HG02610 (cell line): ENCODE measurements around the gene NOTCH1.

Experiments used
- ATAC-seq: cut with Tn5 transposase; IDR thresholded peaks from one replicate; pipeline ENCODE4 v1.9.1; 2021; ENCODE audit warnings: mild to moderate bottlenecking, moderate library complexity; ENCODE audit not compliant: unreplicated experiment

Gene NOTCH1

DNA sequence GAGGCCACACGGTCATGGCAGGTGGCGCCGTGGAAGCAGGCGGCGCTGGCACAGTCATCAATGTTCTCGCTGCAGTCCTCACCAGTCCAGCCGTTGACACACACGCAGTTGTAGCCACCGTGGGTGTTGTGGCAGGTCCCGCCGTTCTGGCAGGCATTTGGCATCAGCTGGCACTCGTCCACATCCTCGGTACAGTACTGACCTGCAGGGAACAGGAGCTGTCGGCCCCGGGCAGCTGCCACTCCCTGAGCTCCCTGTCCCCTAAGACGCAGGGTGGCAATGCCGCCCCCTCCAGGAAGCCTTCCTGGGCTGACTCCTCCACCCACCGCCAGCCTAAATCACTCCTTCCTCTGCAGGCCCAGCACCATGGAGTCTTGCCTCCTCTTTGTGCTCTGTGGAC lies 27.2 kb downstream of the NOTCH1 start:
- no peak for ATAC-seq

DNA sequence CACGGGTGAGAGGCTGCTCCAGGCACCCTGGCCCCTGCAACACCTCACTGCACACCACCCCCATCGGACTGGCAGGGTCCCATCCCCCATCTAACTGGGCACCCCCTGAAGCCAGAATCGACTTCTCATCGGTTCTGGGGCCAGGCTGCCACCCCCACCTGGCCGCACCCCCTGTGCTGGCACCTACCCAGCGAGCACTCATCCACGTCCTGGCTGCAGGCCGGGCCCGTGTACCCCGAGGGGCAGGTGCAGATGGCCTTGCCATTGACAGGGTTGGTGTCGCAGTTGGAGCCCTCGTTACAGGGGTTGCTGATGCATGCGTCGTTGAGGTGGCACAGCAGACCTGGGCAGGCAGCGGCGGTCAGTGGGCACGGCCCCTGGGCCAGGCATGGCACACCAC lies 27.9 kb downstream of the NOTCH1 start:
- no peak for ATAC-seq

DNA sequence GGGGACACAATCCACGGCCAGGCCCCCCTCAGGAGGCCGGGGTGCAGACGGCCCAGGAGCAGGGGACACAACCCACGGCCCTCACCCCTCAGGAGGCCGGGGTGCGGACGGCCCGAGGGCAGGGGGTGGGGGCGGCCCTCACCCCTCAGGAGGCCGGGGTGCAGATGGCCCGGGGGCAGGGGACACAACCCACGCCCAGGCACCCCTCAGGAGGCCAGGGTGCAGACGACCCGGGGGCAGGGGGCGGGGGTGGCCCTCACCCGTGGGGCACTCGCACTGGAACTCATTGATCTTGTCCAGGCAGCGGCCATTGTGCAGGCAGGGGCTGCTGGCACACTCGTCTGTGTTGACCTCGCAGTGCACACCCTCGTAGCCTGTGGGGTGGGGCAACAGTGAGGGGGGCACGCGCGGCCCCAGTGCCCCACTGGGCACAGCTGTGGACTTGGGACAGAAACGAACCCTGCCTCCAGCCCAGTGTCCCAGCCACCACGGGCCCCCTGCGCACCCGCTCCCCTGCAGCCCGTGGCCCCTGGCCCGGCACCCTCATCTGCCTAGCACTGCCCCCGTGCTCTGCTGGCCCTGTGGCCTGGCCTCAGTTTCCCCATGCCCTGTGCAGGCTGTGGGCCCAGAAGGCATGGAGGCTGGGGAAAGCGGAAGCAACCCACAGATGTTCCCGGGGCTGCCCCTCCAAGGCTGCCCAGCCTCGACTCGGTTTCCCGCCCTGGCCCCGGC lies 28.7 kb downstream of the NOTCH1 start:
- no peak for ATAC-seq

DNA sequence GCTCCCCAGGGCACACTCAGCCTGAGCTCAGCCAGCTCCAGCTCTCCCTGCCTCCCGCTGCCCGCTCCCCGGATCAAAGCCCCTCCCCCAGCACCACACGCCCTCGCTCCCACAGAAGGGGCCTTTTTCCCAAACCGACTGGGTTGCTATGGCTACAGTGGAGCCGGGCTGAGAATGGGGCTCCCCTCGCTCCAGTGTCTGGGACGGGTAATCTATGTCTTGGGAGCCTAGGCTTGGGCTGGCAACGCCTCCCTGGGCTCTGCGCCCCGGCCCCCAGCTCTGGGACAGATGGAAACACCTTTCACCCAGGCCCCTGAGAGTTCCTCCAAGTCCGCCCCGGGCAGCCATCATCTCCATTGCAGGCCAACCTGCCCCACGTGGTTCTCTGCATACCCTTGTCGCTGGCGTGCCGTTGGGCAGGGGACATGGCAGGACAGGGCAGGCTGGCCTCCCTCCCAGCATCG lies 29.6 kb downstream of the NOTCH1 start:
- no peak for ATAC-seq

DNA sequence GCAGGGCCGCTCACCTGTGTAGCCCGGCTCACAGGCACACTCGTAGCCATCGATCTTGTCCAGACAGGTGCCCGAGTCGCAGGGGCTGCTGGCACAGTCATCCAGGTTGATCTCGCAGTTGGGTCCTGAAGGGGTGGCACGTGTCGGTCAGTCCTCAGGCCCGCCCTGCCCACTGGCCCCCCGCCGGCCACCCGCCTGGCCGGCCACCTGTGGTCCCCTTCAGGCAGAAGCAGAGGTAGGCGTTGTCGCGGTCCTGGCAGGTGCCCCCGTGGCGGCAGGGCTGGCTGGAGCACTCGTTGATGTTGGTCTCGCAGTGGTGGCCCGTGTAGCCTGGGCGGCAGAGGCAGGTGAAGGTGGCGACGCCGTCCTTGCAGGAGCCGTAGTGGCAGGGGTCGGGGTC lies 30.6 kb downstream of the NOTCH1 start:
- ATAC-seq, result no peak

DNA sequence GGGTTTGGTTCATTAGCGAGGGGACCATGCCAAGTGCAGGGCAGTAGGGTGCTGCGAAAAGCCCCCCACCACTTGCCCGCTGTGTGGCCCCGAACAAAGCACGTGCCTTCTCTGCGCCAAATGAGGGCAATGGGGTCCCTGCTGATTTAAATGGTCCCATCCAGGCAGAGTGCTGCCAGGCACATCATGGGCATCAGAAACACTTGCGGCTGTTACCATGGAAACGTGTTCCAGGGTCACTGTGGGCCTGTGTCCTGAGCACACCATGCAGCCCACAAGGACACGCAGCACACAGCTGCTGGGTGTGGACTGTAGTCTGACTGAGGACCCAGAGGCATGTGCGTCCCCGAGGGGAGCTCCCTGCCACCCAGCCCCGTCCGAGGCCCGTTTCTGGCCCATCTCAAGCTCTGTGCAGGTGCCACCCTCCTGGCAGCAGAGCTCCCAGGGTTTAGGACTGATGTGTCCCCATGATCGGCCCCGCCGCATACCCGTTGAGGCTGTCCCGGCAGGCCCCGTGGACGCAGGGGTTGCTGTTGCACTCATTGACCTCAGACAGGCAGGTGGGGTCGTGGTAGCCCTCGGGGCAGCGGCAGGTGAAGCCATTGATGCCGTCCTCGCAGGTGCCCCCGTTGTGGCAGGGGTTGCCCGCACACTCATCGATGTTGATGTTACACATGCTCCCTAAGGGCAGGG lies 31.7 kb downstream of the NOTCH1 start:
- ATAC-seq, result no peak

DNA sequence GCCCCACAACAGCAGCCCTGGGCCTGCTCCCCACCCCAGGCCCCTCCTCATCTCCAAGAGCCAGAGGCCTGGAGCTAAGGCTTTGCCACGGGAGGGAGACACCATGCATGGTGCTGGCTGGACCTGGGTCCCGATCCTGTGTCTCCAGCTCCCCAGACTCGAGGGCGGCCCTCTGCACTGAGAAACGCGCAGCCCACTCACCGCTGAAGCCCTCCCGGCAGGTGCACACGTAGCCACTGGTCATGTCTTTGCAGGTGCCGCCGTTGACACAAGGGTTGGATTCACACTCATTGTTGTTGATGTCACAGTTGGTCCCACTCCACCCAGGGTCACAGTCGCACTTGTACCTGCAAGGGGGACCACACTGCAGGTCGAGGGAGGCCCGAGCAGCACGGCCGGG lies 32.7 kb downstream of the NOTCH1 start:
- ATAC-seq, result no peak

DNA sequence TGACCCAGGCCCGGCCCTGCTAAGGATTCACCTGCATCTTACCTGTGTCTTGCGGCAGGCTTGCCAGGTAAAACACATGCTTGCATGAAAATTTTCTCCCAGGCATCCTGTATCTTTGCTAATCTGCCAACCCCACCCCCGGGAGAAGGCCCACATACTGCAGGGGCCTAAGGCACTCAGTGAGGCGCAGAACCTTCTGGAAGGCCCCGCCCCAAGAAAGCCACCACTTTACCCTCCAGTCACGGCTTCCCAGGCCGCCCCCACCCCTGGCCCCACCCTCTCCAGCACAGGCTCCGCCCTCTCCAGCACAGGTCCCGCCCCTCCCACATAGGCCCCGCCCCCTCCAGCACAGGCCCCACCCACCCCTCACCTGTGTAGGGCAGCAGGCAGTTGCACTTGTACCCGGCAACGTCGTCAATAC lies 33.2 kb downstream of the NOTCH1 start:
- no peak for ATAC-seq

DNA sequence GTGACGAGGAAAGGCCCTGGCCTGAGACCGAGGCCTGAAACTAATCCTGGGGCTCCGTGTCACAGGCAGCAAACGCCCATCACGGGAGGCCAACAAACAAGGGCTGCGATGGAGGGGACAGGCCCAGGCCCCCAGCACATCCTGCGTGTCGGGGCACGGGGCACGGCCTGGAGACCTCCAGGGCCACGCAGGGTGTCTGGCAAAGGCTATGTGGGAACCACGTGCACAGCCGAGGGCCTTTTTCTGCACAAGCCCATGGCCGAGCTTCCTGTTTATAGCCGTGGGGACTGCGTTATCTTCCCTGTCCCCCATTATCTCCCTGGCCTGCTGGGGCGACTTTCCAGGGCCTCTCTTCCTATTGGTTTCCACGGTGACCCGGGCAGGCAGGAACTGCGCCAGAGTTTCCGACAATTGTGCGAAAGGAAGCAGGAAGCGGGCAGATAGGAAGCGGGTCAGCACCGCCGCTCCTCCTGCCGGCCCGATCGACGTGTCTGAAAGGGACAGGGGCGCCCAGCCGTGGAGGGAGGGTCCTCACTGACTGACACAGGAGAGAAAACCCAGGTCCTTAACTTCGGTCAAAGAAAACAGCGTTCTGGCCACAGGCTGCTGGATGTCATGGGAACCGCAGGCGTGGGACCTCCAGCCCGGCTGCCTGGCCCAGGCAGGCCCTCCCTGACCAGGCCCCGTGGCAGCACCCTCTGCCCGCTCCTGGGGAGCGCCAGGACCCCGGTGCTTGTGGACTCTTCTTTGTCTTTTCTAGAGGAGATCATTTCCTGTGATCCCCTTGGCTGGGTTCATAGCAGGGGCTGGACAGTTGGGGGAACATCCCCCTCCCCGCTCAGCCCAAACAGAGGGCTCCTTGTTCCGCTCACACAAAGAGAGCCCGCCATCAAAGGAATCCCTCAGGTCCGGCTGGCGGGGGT lies 33.9 kb downstream of the NOTCH1 start:
- ATAC-seq, result no peak

DNA sequence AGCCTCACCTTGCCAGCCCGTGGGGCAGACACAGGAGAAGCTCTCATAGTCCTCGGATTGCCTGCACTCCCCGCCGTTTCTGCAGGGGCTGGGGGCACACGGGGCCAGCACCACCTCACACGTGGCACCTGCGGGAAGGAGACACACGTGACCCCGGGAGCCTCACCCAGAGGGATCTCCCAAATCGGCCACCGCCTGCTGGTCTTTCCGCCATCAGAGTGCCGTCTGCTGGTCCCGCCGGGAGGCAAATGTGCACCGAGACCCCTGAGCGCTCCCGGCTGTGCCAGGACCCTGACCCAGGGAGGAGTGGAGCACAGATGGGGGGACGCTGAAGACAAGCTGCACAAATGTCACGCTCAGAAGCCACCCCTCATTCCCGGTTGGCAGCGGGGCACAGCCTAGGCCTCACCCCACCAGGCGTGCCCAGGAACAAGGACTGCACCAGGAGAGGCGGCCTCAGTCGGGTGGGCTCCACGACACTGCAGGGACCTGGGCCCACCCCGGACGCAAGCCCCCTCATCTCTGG lies 34.6 kb downstream of the NOTCH1 start:
- ATAC-seq, result no peak

DNA sequence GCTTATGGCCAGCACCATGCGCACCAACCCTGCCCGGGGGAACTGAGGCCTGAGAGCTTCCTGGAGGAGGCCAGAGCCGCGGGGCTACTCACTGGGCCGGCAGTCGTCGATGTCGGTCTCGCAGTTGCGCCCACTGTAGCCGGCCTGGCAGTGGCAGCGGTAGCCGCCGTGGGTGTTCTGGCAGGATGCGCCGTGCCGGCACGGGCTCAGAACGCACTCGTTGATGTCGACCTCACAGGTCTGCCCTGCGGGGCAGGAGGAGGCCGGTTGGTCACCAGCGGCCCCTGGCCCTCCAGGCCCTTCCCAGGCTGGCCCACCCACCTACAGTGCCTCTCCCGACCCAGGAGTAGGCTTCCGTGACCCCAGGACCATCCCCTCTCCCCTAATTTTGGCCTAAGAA lies 35.3 kb downstream of the NOTCH1 start:
- no peak for ATAC-seq

DNA sequence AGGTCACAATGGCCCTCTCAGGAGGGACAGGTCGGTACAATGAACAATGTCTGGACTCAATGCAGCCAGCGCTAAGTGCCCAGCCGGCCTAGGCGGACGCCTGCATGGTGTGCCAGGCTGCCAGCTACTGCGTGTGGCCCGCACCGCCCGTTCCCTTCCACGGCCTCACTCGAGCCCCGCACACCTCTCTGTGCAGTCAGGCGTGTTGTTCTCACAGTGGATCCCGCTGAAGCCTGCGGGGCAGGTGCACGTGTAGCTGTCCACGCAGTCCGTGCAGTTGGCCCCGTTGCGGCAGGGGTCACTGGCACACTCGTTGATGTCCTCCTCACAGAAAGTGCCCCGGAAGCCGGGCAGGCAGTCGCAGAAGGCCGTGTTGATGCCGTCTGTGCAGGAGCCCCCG lies 36.3 kb downstream of the NOTCH1 start:
- no peak for ATAC-seq

DNA sequence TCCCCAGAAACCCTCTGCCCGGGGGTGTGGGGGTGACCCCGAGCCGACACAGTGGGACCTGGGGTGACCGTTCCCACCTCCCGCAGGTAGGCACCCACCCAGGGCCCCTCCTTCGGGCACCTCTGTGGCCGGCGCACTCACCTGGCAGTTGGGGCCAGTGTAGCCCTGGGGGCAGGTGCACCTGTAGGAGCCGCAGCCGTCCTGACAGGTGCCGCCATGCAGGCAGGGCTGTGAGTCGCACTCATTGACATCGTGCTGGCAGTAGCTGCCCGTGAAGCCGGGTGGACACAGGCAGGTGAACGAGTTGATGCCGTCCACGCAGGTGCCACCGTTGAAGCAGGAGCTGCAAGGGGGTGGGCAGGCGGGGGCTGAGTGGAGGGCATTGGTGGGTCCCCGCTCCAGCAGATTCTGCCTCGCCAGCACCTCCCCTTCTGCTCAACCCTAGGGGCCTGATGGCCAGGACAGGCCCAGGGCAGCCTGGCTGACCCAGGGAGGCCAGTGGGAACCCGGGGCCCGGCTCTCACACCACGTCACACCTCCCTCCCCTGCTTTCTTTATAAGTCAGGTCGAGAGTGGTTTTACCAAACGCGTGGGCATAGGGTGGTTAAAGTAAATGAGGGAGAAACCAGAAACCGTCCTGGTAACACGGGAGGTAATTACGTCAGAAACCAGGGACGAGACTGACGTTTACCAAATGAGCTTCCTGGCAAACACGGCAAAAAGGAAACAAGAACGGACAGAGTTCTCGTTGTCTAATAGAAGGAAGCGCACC lies 36.9 kb downstream of the NOTCH1 start:
- ATAC-seq, result no peak

DNA sequence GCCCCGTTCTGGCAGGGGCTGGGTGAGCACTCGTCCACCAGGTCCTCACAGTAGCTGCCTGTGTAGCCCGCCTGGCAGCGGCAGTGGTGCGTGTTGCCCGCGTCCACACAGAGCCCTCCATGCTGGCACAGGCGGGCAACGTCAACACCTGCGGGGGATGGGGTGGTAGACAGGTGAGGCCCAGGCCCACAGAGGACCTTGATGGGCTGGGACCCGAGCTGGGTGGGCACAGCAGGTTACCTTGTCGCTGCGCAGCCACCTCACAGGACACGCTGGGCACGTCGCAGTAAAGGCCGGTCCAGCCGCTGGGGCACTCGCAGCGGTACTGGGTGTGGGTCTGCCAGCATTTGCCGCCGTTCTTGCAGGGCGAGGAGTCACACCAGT lies 37.9 kb downstream of the NOTCH1 start:
- ATAC-seq, result no peak

DNA sequence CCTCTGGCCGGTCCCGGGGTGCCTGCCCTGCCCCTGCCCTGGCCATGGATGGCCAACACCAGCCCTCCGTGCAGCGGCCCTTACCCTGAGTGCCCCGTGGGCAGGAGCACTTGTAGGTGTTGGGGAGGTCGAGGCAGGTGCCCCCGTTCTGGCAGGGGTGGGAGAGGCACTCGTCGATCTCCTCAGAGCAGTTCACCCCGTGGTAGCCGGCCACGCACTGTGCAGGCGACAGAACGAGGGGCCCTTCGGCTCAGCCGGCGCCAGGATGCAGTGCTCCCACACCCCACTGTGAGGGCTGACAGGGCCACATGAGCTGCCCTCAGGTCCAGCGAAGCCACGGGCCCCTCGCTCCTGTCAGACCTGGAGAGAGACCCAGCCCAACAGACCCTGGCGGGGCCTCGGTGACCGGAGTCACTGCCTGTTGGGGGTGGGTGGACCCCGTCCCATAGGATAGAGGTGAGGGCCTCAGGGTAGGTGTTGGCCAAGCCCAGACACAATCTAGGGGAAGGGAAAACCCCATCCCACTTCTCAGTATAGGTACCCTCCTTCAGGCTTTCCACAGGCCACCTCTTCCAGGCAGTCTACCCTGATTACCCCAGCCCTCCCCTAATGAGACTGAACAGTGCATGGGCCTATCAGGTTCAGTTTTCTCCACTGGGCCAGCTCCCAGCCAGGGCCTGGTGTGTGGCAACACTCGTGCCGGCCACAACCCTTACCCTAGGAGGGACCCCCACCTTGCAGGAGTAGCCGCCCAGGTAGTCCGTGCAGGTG lies 38.4 kb downstream of the NOTCH1 start:
- ATAC-seq, result no peak

DNA sequence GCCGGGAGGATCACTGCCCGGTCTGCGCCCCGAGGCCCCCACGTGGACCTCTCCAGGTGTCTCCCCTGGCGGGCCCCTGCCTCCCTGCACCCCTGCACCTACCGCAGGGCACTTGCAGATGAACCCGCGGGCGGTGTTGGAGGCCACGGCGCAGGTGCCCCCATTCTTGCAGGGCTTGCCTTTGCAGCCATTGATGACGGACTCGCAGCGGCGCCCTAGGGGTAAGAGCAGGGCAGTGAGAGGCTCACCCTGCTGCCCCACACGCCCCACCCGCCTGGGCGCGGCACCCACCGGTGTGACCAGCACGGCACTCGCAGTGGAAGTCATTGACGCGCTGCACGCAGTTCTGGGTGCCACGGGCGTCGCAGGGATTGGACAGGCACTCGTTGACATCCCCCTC lies 39.4 kb downstream of the NOTCH1 start:
- no peak for ATAC-seq

DNA sequence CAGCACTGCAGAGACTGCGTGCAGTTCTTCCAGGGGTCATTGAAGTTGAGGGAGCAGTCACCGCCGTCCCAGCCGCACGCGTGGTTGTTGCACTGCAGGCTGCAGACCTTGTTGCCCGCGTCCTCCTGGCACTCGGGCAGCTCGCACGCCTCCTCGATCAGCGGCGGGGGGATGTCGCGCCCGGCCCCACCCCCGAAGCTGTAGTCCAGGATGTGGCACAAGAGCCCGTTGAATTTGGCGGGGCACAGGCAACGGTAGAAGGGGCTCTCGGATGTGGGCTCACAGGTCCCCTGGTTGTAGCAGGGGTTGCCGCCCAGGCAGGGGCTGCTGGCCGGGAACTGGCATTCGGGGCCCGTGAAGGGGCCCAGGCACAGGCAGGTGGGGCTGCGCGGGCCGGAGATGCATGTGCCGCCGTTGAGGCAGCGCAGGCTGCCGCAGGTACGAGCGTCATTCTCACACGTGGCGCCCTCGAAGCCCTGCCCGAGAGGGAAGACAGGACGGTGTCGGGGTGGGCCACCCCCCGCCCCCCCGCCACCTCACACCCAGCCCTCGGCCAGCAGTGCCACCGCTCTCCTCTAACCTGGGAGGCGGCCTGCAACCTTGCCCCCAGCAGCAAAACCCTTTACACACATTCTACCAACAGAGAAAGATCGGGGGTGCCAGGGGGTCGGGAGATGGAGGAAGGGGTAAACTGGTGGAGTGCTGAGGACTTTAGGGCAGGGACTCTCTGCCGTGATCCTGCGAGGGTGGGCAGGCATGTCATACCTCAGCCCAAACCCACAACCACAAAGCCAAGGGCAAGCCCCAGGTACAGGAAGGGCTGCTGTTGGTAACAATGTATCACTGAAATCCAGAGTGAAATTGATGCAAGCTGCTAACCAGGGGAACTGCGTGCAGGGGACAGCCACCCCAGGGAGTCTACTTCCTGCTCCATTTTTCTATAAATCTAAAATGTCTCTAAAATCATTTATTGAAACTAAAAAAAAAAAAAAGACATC lies 40.1 kb downstream of the NOTCH1 start:
- ATAC-seq, result no peak

DNA sequence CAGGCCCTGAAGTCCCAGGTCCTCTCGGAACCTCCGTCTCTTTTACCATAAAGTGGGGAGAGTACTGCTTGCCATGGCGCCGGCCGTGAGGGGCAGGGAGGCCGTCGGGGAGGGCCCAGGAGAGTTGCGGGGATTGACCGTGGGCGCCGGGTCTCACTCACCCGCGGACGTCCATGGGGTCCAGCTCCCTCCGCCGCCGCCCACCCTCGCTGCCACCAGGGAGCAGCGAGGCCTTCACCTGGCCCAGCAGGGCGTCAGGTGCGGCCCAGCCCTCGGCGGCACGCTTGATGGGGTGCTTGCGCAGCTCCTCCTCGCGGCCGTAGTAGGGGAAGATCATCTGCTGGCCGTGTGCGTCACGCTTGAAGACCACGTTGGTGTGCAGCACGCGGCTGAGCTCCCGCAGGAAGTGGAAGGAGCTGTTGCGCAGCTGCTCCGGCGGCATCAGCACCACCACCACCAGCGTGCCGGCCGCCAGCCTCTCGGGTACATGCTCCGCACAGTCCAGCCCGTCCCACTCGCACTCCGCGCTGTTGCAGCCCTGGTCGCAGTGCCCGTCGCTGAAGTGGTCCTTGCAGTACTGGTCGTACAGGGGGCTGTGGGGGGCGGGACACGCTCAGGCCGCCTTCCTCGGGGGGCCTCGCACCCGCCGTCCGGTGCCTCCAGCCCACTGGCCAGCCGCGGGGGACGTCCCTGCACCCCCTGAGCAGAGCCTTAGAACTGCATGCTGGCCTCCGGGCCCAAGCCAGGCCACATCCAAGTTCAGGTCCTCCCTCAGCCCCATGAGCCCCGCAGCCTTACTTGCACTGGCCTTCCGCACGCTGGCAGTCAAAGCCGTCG lies 41.1 kb downstream of the NOTCH1 start:
- no peak for ATAC-seq
